ENCODE measurements around the gene PTPRN2.

DNA sequence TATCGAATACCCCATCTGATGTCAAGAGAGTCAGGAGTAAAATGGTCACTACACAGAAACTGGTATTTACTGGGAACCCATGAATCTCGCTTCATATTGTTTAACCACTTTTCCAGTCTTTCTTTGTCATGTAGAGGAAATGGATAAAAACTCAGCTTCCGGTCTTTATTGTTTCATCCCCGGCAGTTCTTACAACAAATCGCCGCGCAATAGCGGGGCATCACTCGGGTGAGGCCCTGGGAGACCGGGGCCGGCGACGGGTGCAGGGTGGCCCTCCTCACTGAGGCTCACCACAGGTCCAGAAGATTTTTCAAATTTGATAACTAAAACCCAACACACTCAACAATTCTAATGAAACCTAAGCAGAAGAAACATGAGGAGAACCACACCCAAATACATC, 35.6 kb upstream of the PTPRN2 start:
- TF ChIP-seq, protein P1, sequence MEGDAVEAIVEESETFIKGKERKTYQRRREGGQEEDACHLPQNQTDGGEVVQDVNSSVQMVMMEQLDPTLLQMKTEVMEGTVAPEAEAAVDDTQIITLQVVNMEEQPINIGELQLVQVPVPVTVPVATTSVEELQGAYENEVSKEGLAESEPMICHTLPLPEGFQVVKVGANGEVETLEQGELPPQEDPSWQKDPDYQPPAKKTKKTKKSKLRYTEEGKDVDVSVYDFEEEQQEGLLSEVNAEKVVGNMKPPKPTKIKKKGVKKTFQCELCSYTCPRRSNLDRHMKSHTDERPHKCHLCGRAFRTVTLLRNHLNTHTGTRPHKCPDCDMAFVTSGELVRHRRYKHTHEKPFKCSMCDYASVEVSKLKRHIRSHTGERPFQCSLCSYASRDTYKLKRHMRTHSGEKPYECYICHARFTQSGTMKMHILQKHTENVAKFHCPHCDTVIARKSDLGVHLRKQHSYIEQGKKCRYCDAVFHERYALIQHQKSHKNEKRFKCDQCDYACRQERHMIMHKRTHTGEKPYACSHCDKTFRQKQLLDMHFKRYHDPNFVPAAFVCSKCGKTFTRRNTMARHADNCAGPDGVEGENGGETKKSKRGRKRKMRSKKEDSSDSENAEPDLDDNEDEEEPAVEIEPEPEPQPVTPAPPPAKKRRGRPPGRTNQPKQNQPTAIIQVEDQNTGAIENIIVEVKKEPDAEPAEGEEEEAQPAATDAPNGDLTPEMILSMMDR (IDR thresholded peaks at IDR 0.05), result no peak
- no peak for TF ChIP-seq POLR2AphosphoS5 (IDR thresholded peaks at IDR 0.05)
